ENCODE results near the gene OR4D6. TPM values are rescaled to one million over a fixed set of nuclear protein-coding genes. Genes with fewer than 3 reads are reported as not detected.

OR4D6 gene
- total RNA-seq (2022; extraction: Qiagen RNA extraction; ENCODE audit: low read depth) = not detected in 5 replicates

GRCh38 chr11:59456661-59457060, at the start of gene OR4D6:
TSS of gene OR4D6 (plus strand) at chr11:59456961. CDS start at chr11:59456961, 0 bp downstream.

GRCh38 chr11:59426361-59427067, 30.2 kb upstream of the OR4D6 start, which contains the start of gene OR5A2:
TSS of gene OR5A2 (minus strand) at chr11:59426413. CDS start at chr11:59422953, 3,460 bp downstream.

GRCh38 chr11:59436169-59436568, 20.6 kb upstream of the OR4D6 start, which contains the start of gene OR5A1:
TSS of gene OR5A1 (plus strand) at chr11:59436469. CDS start at chr11:59443169, 6,700 bp downstream.

GRCh38 chr11:59473015-59473414, 16.3 kb downstream of the OR4D6 start, which contains the start of gene OR4D10:
TSS of gene OR4D10 (plus strand) at chr11:59473315. CDS start at chr11:59477430, 4,115 bp downstream.

GRCh38 chr11:59503276-59503675, 46.5 kb downstream of the OR4D6 start, which contains the start of gene OR4D11:
TSS of gene OR4D11 (plus strand) at chr11:59503576. CDS start at chr11:59503576, 0 bp downstream.

Other genes starting within 250 kb of the OR4D6 start
- gene MPEG1, start 244.0 kb upstream of the OR4D6 start, total RNA-seq (2022; extraction: Qiagen RNA extraction; ENCODE audit: low read depth) = not detected in 5 replicates
- not detected in 5 replicates for gene OR5AN1, start 98.1 kb upstream of the OR4D6 start, total RNA-seq (2022; extraction: Qiagen RNA extraction; ENCODE audit: low read depth)
- not detected in 5 replicates for gene OR5A2, start 30.5 kb upstream of the OR4D6 start, total RNA-seq (2022; extraction: Qiagen RNA extraction; ENCODE audit: low read depth)
- not detected in 5 replicates for gene OR5A1, start 20.5 kb upstream of the OR4D6 start, total RNA-seq (2022; extraction: Qiagen RNA extraction; ENCODE audit: low read depth)
- gene OR4D10, start 16.4 kb downstream of the OR4D6 start, total RNA-seq (2022; extraction: Qiagen RNA extraction; ENCODE audit: low read depth) = not detected in 5 replicates
- gene OR4D11, start 46.6 kb downstream of the OR4D6 start, total RNA-seq (2022; extraction: Qiagen RNA extraction; ENCODE audit: low read depth) = not detected in 5 replicates
- gene OR4D9, start 54.6 kb downstream of the OR4D6 start, total RNA-seq (2022; extraction: Qiagen RNA extraction; ENCODE audit: low read depth) = not detected in 5 replicates
- gene OSBP, start 158.8 kb downstream of the OR4D6 start, total RNA-seq (2022; extraction: Qiagen RNA extraction; ENCODE audit: low read depth) = 25.8 to 33.1 TPM (median 30.0 TPM) in 5 replicates
- 37.7 to 50.8 TPM (median 49.0 TPM) in 5 replicates for gene PATL1, start 212.1 kb downstream of the OR4D6 start, total RNA-seq (2022; extraction: Qiagen RNA extraction; ENCODE audit: low read depth)